ENCODE data around the gene IGF2R.

- TF ChIP-seq RAD21 (IDR thresholded peaks at IDR 0.05; ENCODE audit: low read depth) (no peak), NFIC (IDR thresholded peaks at IDR 0.05) (no peak), CREB1 (IDR thresholded peaks at IDR 0.05; ENCODE audit: low read depth) (no peak)
These were observed 33.8 kb upstream of the IGF2R start for GRCh38 chr6:159935065-159935464.

Data from Ishikawa (cell line).